RWPE1 (cell line): ENCODE results near the gene INHBC.
"Not testable (repeated sequence)": the region's sequence is repeated elsewhere in the genome, so short reads cannot be mapped to it uniquely, and the experiment has no call there.

Experiments used
- CTCF ChIA-PET: fragments of 350-600 bp; sonication (Branson Sonifier 250); formaldehyde crosslinking; extraction: SDS; loops from one replicate; lab custom pipeline; 2021; lab: Yijun Ruan, JAX
- POLR2A ChIA-PET: fragments of 400-600 bp; formaldehyde crosslinking; extraction: SDS; loops from one replicate; lab custom pipeline; 2020; ENCODE audit warnings: antibody characterized with exemption; ENCODE audit not compliant: low non-redundant PET; lab: Yijun Ruan, JAX
- DNase-seq: peaks from one replicate; pipeline ENCODE4 v3.0.0; 2012; ENCODE audit warnings: low spot score
- H3K27ac ChIP-seq: fragments of 450-650 bp; 2 replicates; pipeline ENCODE4 v1.5.1; 2017
- TF ChIP-seq, protein P1 (sequence below): fragments of 450-650 bp; conservative IDR thresholded peaks from 2 replicates; pipeline ENCODE4 v1.5.1; 2017; ENCODE audit warnings: low read depth, mild to moderate bottlenecking

INHBC gene

DNA sequence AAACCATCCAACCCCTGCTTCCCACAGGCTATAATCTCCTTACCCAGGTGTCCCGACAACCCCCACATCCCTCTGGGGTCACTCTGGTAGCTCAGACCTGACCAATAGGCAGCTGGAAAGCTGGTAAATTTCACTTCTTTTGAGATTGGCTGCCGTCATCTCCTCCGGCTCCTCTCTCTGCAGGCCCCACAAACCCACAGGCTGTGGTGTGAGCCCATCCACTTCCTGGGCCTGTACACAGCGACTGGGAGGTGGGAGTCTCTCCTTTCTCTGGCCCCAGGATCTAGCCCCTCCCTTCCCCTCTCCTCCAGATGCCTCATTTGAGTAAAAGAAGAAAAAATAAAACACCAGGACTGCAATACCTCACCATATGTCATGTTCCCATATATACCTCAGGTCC lies 709 bp downstream of the INHBC start:
- TF ChIP-seq, protein P1, sequence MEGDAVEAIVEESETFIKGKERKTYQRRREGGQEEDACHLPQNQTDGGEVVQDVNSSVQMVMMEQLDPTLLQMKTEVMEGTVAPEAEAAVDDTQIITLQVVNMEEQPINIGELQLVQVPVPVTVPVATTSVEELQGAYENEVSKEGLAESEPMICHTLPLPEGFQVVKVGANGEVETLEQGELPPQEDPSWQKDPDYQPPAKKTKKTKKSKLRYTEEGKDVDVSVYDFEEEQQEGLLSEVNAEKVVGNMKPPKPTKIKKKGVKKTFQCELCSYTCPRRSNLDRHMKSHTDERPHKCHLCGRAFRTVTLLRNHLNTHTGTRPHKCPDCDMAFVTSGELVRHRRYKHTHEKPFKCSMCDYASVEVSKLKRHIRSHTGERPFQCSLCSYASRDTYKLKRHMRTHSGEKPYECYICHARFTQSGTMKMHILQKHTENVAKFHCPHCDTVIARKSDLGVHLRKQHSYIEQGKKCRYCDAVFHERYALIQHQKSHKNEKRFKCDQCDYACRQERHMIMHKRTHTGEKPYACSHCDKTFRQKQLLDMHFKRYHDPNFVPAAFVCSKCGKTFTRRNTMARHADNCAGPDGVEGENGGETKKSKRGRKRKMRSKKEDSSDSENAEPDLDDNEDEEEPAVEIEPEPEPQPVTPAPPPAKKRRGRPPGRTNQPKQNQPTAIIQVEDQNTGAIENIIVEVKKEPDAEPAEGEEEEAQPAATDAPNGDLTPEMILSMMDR, result no peak
- no peak overlapping the region for H3K27ac ChIP-seq
- POLR2A ChIA-PET, result no interaction called here
- CTCF ChIA-PET, result interaction anchor here (0.6 kb wide), 1 partner anchor 13 kb away, joined by 4 read pairs; no protein-coding TSS in a partner anchor
- no peak for DNase-seq

DNA sequence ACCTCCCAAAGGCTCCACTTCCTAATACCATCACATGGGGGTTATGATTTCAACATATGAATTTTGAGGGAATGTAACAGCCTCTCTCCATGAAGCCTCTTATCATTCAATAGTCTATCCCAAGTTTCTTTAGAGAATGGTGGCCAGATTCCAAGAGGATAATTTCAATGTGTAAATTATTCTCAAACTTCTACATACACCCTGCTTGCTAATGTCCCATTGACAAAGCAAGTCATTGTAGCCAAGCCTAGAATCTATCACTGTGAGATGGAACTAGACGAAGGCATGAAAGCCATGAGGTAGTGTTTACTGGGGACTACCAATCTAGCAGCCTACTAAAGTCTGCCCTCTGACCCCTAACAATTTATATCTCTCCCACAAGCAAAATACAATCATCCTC lies 3.8 kb downstream of the INHBC start:
- no peak overlapping the region for H3K27ac ChIP-seq
- TF ChIP-seq, protein P1, result no peak
- CTCF ChIA-PET, result no interaction called here
- POLR2A ChIA-PET, result no interaction called here
- no peak for DNase-seq

DNA sequence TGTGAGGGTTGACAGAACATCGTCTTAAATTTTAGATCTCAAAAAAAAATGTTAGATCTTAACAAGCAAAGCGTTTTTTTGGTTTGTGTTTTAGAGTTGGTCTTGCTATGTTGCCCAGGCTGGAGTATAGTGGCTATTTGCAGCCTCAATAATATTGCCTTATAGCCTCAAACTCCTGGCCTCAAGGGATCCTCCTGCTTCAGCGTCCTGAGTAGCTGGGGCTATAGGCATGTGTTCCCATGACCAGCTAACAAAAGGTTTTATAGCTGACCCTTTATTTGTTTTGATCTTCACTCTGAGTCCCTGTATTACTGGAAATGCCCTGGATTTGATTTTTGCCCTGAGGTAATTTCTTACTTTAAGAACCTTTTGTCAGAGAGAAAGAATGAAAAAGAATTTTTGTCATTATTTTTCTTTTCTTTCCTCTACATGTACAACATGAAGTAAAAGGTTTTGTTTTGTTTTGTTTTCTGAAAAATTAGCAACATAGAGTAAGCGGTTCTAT lies 5.2 kb downstream of the INHBC start:
- ChIA-PET CTCF (interaction anchor here (0.9 kb wide), 1 partner anchor 13 kb away, joined by 4 read pairs; no protein-coding TSS in a partner anchor), POLR2A (no interaction called here)
- no peak overlapping the region for H3K27ac ChIP-seq
- TF ChIP-seq, protein P1, result no peak
- no peak for DNase-seq

DNA sequence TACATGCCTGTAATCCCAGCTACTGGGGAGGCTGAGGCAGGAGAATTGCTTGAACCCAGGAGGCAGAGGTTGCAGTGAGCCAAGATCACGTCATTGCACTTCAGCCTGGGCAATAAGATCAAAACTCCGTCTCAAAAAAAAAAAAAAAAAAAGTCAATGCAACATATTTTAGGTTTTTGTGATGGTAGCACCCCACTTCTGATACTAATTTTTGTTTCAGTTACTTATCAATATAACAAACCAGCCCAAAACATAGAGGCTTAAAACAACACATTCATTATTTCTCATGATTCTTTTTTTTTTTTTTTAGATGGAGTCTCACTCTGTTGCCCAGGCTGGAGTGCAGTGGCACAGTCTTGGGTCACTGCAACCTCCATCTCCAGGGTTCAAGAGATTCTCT lies 6.8 kb downstream of the INHBC start:
- H3K27ac ChIP-seq, POLR2A ChIA-PET, CTCF ChIA-PET, DNase-seq: not testable (repeated sequence)

DNA sequence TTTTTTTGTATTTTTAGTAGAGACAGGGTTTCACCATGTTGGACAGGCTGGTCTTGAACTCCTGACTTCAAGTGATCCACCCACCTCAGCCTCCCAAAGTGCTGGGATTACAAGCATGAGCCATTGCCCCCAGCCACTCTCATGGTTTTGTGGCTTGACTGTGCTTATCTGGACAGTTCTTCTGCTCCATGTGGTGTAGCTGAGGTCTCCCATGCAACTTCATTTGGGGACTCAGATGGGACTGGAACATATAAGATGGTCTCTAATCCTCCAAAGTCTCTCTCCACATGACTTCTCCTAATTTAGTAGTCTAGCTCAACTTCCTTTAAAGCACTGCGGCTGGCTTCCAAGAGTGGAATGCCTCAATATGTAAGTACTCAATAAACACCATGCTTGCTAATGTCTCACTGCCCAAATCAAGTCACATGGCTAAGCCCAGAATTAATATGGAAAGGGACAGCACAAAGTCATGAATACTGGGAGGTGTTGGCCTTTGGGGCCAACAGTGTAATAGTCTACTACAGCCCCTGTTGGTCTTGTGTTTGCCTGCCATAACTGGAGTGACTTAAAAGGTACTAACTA lies 7.4 kb downstream of the INHBC start:
- ChIA-PET CTCF (interaction anchor here (2.9 kb wide), 1 partner anchor 11 kb away, joined by 12 read pairs; no protein-coding TSS in a partner anchor), POLR2A (no interaction called here)
- TF ChIP-seq, protein P1, result no peak
- no peak overlapping the region for H3K27ac ChIP-seq
- no peak for DNase-seq

DNA sequence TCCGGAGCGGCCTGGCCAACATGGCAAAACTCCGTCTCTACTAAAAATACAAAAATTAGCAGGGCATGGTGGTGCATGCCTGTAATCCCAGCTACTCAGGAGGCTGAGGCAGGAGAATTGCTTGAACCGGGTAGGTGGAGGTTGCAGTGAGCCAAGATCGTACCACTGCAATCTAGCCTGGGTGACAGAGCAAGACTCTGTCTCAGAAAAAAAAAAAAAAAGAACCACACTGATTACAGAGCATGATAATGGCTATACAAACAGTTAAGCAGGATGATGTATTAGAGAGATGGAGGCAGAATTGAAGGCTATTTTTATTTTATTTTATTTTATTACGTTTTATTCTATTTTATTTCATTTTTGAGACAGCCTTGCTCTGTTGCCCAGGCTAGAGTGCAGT lies 9.8 kb downstream of the INHBC start:
- DNase-seq, H3K27ac ChIP-seq: not testable (repeated sequence)
- POLR2A ChIA-PET, result interaction anchor here (0.7 kb wide), 1 partner anchor 10 kb away, joined by 4 read pairs; the partner anchor contains the start of gene INHBC
- CTCF ChIA-PET, result interaction anchor here (0.6 to 2.9 kb wide), 3 partner anchors 9 to 201 kb away, joined by 3 to 12 read pairs (median 4); no protein-coding TSS in a partner anchor

DNA sequence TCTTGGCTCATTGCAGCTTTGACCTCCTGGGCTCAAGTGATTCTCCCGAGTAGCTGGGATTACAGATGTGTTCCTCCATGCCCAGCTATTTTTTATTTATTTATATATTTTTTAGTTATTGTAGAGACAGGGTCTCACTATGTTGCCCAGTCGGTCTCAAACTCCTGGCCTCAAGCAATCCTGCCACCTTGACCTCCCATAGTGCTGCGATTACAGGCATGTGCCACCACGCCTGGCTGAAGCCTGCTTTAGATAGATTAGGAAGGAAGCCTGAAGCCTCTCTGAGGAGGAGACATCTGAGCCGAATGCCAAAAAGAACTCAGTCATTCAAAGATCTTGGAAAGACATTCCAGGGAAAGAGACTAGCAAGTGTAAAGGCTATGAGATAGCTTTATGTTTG lies 10.2 kb downstream of the INHBC start:
- CTCF ChIA-PET, result interaction anchor here (0.6 to 2.9 kb wide), 3 partner anchors 8 to 201 kb away, joined by 3 to 12 read pairs (median 4); no protein-coding TSS in a partner anchor
- POLR2A ChIA-PET, result no interaction called here
- no peak overlapping the region for H3K27ac ChIP-seq
- no peak for DNase-seq
- TF ChIP-seq, protein P1, result no peak
